Cerebellar nuclear complex (tissue), 1 donor: ENCODE results near the gene GPC6.

Experiments
- DNase-seq, 2 experiments: peaks; one replicate each; lab custom pipeline; 2025; lab: John Stamatoyannopoulos, UW

Gene GPC6

GRCh38 chr13:93685900-93686299, 459.3 kb downstream of the GPC6 start:
- DNase-seq, result no peak

- DNase-seq, result no peak
These were observed 459.8 kb downstream of the GPC6 start for GRCh38 chr13:93686399-93686798.

GRCh38 chr13:93687261-93687660, 460.7 kb downstream of the GPC6 start:
- no peak for DNase-seq

- DNase-seq, result no peak
These were observed 462.7 kb downstream of the GPC6 start for GRCh38 chr13:93689333-93689732.

GRCh38 chr13:93690139-93690538, 463.5 kb downstream of the GPC6 start:
- no peak for DNase-seq

GRCh38 chr13:93698016-93698613, 471.5 kb downstream of the GPC6 start:
- DNase-seq, result no peak

- DNase-seq, result no peak
These were observed 473.5 kb downstream of the GPC6 start for GRCh38 chr13:93700115-93700514.

GRCh38 chr13:93708308-93709075, 481.9 kb downstream of the GPC6 start:
- DNase-seq, result no peak

- no peak for DNase-seq
These were observed 483.1 kb downstream of the GPC6 start for GRCh38 chr13:93709506-93710244.

GRCh38 chr13:93714171-93714570, 487.6 kb downstream of the GPC6 start:
- no peak for DNase-seq

- DNase-seq, result no peak
These were observed 489.3 kb downstream of the GPC6 start for GRCh38 chr13:93715866-93716265.

GRCh38 chr13:93716623-93717022, 490.0 kb downstream of the GPC6 start:
- no peak for DNase-seq

GRCh38 chr13:93721483-93721882, 494.9 kb downstream of the GPC6 start:
- DNase-seq, result no peak

GRCh38 chr13:93723316-93723715, 496.7 kb downstream of the GPC6 start:
- DNase-seq, result no peak

- no peak for DNase-seq
These were observed 497.6 kb downstream of the GPC6 start for GRCh38 chr13:93724187-93724586.

- DNase-seq, result no peak
These were observed 499.8 kb downstream of the GPC6 start for GRCh38 chr13:93726173-93726957.

GRCh38 chr13:93727211-93728141, 500.9 kb downstream of the GPC6 start:
- no peak for DNase-seq

- DNase-seq, result no peak
These were observed 502.8 kb downstream of the GPC6 start for GRCh38 chr13:93729383-93729782.

GRCh38 chr13:93730780-93731179, 504.2 kb downstream of the GPC6 start:
- DNase-seq, result no peak

GRCh38 chr13:93732186-93732585, 505.6 kb downstream of the GPC6 start:
- no peak for DNase-seq

GRCh38 chr13:93736081-93736480, 509.5 kb downstream of the GPC6 start:
- DNase-seq, result no peak
